T1000 (cell line): ENCODE data around the gene PCDHB8.
"Not testable (repeated sequence)": the region's sequence is repeated elsewhere in the genome, so short reads cannot be mapped to it uniquely, and the experiment has no call there.

Source experiments
- DNase-seq: peaks from one replicate; lab custom pipeline; 2025; ENCODE audit warnings: mixed read lengths; lab: John Stamatoyannopoulos, UW

PCDHB8 gene

DNA sequence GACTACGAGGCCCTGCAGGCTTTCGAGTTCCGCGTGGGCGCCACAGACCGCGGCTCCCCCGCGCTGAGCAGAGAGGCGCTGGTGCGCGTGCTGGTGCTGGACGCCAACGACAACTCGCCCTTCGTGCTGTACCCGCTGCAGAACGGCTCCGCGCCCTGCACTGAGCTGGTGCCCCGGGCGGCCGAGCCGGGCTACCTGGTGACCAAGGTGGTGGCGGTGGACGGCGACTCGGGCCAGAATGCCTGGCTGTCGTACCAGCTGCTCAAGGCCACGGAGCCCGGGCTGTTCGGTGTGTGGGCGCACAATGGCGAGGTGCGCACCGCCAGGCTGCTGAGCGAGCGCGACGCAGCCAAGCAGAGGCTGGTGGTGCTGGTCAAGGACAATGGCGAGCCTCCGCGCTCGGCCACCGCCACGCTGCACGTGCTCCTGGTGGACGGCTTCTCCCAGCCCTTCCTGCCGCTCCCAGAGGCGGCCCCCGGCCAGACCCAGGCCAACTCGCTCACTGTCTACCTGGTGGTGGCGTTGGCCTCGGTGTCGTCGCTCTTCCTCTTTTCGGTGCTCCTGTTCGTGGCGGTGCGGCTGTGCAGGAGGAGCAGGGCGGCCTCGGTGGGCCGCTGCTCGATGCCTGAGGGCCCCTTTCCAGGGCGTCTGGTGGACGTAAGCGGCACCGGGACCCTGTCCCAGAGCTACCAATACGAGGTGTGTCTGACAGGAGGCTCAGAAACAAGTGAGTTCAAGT is 6.7 kb downstream of the PCDHB8 start:
- DNase-seq = not testable (repeated sequence)

DNA sequence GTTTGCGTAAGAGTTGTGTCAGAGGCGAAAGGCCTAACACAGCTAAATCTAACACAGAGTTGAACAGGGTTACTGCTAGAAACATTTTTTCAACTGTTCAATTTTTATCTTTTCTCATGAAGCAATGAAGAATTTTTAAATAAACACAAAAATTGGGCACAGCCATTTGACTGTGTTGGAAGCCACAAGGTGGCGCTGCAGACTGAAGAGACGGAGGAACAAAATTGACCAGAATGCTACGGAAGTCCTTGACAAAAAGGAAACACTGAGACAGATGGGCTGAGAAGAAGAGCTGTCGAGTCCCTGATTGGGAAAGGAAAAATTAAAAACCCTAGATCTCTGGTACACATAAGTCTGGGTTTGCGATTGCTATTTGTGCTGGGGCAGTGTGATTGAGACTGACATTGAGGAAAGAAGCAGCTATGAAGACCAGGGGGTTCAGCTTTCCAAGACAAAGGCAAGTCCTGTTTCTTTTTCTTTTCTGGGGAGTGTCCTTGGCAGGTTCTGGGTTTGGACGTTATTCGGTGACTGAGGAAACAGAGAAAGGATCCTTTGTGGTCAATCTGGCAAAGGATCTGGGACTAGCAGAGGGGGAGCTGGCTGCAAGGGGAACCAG is 9.4 kb downstream of the PCDHB8 start, which contains the start of gene PCDHB9:
TSS of gene PCDHB9 (plus strand) at position 265 of the 616 bp plus-strand sequence. CDS start at position 423, 158 bp downstream.
- no peak for DNase-seq

DNA sequence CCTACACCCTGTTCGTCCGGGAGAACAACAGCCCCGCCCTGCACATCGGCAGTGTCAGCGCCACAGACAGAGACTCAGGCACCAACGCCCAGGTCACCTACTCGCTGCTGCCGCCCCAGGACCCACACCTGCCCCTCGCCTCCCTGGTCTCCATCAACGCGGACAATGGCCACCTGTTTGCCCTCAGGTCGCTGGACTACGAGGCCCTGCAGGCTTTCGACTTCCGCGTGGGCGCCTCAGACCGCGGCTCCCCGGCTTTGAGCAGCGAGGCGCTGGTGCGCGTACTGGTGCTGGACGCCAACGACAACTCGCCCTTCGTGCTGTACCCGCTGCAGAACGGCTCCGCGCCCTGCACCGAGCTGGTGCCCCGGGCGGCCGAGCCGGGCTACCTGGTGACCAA is 11.1 kb downstream of the PCDHB8 start:
- not testable (repeated sequence) for DNase-seq

DNA sequence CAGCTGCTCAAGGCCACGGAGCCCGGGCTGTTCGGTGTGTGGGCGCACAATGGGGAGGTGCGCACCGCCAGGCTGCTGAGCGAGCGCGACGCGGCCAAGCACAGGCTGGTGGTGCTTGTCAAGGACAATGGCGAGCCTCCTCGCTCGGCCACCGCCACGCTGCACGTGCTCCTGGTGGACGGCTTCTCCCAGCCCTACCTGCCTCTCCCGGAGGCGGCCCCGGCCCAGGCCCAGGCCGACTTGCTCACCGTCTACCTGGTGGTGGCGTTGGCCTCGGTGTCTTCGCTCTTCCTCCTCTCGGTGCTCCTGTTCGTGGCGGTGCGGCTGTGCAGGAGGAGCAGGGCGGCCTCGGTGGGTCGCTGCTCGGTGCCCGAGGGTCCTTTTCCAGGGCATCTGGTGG is 11.5 kb downstream of the PCDHB8 start:
- not testable (repeated sequence) for DNase-seq

DNA sequence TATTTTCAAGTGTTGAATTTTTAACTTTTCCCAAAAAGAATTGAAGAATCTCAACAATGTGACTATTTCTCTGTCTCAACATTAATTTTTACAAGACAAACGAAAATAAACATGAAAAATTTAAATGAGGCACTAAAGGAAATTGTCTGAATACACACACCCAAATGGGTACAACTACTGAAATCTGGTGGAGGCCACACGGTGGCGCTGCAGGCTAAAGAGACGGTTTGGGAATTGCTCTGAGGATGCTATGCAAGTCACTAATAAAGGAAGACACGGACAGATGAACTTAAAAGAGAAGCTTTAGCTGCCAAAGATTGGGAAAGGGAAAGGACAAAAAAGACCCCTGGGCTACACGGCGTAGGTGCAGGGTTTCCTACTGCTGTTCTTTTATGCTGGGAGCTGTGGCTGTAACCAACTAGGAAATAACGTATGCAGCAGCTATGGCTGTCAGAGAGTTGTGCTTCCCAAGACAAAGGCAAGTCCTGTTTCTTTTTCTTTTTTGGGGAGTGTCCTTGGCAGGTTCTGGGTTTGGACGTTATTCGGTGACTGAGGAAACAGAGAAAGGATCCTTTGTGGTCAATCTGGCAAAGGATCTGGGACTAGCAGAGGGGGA is 14.6 kb downstream of the PCDHB8 start, which contains the start of gene PCDHB10:
TSS of gene PCDHB10 (plus strand) at position 244 of the 616 bp plus-strand sequence. CDS start at position 444, 200 bp downstream.
- DNase-seq = no peak

DNA sequence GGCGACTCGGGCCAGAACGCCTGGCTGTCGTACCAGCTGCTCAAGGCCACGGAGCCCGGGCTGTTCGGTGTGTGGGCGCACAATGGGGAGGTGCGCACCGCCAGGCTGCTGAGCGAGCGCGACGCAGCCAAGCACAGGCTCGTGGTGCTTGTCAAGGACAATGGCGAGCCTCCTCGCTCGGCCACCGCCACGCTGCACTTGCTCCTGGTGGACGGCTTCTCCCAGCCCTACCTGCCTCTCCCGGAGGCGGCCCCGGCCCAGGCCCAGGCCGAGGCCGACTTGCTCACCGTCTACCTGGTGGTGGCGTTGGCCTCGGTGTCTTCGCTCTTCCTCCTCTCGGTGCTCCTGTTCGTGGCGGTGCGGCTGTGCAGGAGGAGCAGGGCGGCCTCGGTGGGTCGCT is 16.7 kb downstream of the PCDHB8 start:
- DNase-seq = not testable (repeated sequence)

DNA sequence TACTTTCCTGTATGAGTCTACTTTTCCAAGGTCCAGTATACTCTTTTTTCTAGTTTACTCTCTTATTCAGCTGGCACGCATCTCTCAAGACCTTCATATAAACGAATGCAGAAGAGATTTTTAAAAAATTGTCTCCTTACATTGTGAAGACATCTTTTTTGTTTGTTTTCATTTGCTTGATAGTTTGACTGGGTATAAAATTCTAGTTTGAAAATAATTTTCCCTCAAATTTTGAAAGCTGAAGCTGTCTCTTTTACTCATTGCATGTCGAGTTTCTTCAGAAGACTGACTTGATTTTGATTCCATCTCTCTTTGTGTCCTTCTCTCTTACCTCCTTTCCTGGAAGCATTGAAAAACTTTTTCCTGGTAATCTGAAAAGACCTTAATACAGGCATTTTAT is 18.8 kb downstream of the PCDHB8 start:
- no peak for DNase-seq

DNA sequence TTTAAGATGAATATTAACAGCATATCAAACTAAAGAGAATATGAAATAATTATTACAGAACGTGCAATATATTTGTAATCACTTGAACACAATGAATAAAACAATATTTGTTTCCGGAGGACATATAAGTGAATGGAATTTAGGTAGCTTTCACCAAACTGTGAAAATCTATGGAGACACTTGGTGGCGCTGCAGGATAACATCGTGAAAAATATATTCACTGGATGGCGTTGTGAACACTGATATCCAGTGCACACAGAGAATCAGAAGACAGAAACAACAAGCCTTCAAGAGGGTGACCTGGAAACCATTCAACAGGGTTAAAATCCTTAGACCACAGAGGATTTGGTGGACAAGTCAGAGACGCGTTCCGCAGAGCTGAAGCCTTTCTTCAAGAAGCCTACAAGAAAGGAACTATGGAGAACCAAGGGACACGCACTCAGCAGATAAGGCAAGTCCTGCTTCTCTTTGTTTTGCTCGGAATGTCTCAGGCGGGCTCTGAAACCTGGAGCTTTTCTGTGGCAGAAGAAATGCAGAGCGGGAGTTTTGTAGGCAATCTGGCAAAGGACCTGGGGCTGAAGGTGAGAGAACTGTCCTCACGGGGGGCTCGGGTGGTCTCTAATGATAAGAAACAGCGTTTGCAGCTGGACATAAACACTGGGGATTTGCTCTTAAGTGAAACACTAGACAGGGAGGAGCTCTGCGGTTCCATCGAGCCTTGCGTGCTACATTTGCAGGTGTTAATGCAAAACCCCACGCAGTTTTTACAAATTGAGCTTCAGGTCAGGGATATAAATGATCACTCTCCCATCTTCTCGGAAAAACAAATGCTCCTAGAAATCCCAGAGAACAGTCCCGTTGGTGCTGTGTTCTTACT is 22.0 kb downstream of the PCDHB8 start, which contains the start of gene PCDHB11:
TSS of gene PCDHB11 (plus strand) at position 269 of the 877 bp plus-strand sequence. CDS start at position 417, 148 bp downstream.
- no peak for DNase-seq

DNA sequence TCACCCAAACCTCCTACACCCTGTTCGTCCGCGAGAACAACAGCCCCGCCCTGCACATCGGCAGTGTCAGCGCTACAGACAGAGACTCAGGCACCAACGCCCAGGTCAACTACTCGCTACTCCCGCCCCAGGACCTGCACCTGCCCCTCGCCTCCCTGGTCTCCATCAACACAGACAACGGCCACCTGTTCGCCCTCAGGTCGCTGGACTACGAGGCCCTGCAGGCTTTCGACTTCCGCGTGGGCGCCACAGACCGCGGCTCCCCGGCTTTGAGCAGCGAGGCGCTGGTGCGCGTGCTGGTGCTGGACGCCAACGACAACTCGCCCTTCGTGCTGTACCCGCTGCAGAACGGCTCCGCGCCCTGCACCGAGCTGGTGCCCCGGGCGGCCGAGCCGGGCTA is 23.5 kb downstream of the PCDHB8 start:
- not testable (repeated sequence) for DNase-seq

DNA sequence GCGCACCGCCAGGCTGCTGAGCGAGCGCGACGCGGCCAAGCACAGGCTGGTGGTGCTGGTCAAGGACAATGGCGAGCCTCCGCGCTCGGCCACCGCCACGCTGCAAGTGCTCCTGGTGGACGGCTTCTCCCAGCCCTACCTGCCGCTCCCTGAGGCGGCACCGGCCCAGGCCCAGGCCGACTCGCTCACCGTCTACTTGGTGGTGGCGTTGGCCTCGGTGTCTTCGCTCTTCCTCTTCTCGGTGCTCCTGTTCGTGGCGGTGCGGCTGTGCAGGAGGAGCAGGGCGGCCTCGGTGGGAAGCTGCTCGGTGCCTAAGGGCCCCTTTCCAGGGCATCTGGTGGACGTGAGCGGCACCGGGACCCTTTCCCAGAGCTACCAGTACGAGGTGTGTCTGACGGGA is 24.1 kb downstream of the PCDHB8 start:
- not testable (repeated sequence) for DNase-seq

DNA sequence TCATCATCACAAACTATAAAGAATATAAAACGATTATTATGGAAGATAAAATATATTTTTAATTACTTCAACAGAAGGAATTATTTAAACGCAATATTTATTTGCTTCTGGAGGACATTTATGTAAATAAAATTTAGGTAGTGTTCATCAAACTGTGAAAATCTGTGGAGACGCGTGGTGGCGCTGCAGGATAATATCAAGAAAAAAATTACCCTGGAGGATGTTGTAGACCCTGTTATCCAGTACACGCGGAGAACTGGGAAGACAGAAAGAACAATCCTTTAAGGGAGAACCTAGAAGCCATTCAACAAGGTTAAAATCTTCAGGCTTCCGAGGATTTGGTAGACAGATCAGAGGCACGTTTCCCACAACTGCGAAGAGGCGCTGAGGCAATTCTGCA is 30.9 kb downstream of the PCDHB8 start, which contains the start of gene PCDHB12:
TSS of gene PCDHB12 (plus strand) at position 242 of the 400 bp plus-strand sequence. CDS start 189 bp downstream, outside the sequence.
- no peak for DNase-seq

DNA sequence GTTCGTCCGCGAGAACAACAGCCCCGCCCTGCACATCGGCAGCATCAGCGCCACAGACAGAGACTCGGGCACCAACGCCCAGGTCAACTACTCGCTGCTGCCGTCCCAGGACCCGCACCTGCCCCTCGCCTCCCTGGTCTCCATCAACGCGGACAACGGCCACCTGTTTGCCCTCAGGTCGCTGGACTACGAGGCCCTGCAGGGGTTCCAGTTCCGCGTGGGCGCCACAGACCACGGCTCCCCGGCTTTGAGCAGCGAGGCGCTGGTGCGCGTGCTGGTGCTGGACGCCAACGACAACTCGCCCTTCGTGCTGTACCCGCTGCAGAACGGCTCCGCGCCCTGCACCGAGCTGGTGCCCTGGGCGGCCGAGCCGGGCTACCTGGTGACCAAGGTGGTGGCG is 32.7 kb downstream of the PCDHB8 start:
- DNase-seq = not testable (repeated sequence)

DNA sequence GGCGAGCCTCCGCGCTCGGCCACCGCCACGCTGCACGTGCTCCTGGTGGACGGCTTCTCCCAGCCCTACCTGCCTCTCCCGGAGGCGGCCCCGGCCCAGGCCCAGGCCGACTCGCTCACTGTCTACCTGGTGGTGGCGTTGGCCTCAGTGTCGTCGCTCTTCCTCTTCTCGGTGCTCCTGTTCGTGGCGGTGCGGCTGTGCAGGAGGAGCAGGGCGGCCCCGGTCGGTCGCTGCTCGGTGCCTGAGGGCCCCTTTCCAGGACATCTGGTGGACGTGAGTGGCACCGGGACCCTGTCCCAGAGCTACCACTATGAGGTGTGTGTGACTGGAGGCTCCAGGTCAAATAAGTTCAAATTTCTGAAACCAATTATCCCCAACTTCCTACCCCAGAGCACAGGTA is 33.3 kb downstream of the PCDHB8 start:
- DNase-seq = not testable (repeated sequence)

DNA sequence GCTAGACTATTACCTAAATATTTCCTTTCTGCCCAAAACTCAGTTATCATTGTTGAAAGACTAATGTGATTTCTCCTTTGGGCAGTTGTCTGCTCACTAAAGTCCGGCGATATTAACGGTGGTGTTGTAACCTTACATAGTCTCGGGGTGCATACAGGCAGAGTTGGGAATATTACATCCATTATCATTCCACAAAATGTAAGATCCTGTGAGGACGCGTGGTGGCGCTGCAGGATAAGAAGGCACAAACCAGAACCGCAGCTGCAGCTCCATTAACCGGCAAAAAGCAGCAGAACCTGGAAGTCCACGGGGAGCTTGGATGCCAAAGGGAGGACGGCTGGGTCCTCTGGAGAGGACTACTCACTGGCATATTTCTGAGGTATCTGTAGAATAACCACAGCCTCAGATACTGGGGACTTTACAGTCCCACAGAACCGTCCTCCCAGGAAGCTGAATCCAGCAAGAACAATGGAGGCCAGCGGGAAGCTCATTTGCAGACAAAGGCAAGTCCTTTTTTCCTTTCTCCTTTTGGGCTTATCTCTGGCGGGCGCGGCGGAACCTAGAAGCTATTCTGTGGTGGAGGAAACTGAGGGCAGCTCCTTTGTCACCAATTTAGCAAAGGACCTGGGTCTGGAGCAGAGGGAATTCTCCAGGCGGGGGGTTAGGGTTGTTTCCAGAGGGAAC is 36.2 kb downstream of the PCDHB8 start, which contains the start of gene PCDHB13:
TSS of gene PCDHB13 (plus strand) at position 264 of the 684 bp plus-strand sequence. CDS start at position 469, 205 bp downstream.
- not testable (repeated sequence) for DNase-seq

DNA sequence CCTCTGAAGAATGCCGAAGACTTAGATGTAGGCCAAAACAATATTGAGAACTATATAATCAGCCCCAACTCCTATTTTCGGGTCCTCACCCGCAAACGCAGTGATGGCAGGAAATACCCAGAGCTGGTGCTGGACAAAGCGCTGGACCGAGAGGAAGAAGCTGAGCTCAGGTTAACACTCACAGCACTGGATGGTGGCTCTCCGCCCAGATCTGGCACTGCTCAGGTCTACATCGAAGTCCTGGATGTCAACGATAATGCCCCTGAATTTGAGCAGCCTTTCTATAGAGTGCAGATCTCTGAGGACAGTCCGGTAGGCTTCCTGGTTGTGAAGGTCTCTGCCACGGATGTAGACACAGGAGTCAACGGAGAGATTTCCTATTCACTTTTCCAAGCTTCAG is 37.0 kb downstream of the PCDHB8 start:
- DNase-seq = not testable (repeated sequence)

DNA sequence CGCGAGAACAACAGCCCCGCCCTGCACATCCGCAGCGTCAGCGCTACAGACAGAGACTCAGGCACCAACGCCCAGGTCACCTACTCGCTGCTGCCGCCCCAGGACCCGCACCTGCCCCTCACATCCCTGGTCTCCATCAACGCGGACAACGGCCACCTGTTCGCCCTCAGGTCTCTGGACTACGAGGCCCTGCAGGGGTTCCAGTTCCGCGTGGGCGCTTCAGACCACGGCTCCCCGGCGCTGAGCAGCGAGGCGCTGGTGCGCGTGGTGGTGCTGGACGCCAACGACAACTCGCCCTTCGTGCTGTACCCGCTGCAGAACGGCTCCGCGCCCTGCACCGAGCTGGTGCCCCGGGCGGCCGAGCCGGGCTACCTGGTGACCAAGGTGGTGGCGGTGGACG is 37.9 kb downstream of the PCDHB8 start:
- DNase-seq = not testable (repeated sequence)

DNA sequence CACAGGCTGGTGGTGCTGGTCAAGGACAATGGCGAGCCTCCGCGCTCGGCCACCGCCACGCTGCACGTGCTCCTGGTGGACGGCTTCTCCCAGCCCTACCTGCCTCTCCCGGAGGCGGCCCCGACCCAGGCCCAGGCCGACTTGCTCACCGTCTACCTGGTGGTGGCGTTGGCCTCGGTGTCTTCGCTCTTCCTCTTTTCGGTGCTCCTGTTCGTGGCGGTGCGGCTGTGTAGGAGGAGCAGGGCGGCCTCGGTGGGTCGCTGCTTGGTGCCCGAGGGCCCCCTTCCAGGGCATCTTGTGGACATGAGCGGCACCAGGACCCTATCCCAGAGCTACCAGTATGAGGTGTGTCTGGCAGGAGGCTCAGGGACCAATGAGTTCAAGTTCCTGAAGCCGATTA is 38.4 kb downstream of the PCDHB8 start:
- not testable (repeated sequence) for DNase-seq

DNA sequence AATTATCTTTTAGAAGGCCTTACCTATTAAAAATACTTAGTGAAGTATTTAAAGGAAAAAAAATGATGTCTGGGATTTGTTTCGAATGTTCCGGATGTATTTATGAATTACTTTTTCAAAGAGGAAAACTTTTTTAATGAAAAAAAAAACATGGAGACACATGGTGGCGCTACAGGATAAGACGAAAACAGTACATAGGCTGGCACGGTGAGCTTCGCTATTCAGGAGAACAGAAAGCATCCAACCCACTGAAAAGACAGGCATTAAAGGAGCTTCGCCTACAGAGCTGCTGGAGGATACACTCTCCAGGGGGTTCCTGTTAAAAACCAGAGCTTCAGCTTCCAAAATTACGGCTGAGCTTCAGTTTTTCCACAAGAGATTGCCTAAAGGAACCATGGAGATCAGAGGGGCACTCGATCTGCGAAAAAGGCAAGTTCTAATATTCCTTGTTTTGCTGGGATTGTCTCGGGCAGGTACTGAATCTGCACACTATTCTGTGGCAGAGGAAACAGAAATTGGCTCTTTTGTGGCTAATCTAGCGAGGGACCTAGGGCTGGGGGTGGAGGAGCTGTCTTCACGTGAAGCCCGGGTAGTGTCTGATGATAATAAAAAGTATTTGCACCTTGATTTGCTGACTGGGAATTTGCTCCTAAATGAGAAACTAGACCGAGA is 45.7 kb downstream of the PCDHB8 start, which contains the start of gene PCDHB14:
TSS of gene PCDHB14 (plus strand) at position 232 of the 672 bp plus-strand sequence. CDS start at position 395, 163 bp downstream.
- DNase-seq = no peak

DNA sequence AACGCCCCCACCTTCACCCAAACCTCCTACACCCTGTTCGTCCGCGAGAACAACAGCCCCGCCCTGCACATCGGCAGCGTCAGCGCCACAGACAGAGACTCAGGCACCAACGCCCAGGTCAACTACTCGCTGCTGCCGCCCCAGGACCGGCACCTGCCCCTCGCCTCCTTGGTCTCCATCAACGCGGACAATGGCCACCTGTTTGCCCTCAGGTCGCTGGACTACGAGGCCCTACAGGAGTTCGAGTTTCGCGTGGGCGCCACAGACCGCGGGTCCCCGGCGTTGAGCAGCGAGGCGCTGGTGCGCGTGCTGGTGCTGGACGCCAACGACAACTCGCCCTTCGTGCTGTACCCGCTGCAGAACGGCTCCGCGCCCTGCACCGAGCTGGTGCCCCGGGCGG is 47.3 kb downstream of the PCDHB8 start:
- not testable (repeated sequence) for DNase-seq

DNA sequence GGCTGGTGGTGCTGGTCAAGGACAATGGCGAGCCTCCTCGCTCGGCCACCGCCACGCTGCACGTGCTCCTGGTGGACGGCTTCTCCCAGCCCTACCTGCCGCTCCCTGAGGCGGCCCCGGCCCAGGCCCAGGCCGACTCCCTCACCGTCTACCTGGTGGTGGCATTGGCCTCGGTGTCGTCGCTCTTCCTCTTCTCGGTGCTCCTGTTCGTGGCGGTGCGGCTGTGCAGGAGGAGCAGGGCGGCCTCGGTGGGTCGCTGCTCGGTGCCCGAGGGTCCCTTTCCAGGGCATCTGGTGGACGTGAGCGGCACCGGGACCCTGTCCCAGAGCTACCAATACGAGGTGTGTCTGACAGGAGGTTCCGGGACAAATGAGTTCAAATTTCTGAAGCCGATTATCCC is 47.8 kb downstream of the PCDHB8 start:
- DNase-seq = not testable (repeated sequence)
